ENCODE measurements around the gene STOML1. TPM values are rescaled to one million over a fixed set of nuclear protein-coding genes. Genes with fewer than 3 reads are reported as not detected.

STOML1 gene
- total RNA-seq, 1 experiment from 2014 or later = 53.1 TPM

- Histone ChIP-seq H3K9me3 (no peaks in the 10 kb centered on the region), H3K4me3 (no peak overlapping the region), H3K36me3 (peaks cover 79% of the 10 kb centered on the region), H3K27me3 (no peaks in the 10 kb centered on the region)
- DNase-seq = no peak
Measured at GRCh38 chr15:74025436-74025835, 33.3 kb upstream of the STOML1 start.

GRCh38 chr15:74024687-74025086 is 32.6 kb upstream of the STOML1 start:
- H3K9me3 ChIP-seq = no peaks in the 10 kb centered on the region
- DNase-seq = no peak
- no peaks in the 10 kb centered on the region for H3K27me3 ChIP-seq
- H3K36me3 ChIP-seq = peaks cover 78% of the 10 kb centered on the region
- no peak overlapping the region for H3K4me3 ChIP-seq

- Histone ChIP-seq H3K27me3 (no peaks in the 10 kb centered on the region), H3K9me3 (no peaks in the 10 kb centered on the region), H3K36me3 (peaks cover 74% of the 10 kb centered on the region), H3K4me3 (no peak overlapping the region)
- no peak for DNase-seq
Measured at GRCh38 chr15:74022706-74023470, 30.8 kb upstream of the STOML1 start.

- H3K36me3 ChIP-seq = peaks cover 47% of the 10 kb centered on the region
- no peaks in the 10 kb centered on the region for H3K9me3 ChIP-seq
- no peaks in the 10 kb centered on the region for H3K27me3 ChIP-seq
- DNase-seq = no peak
- no peak overlapping the region for H3K4me3 ChIP-seq
Measured at GRCh38 chr15:74019734-74020133, 27.6 kb upstream of the STOML1 start.

DNA sequence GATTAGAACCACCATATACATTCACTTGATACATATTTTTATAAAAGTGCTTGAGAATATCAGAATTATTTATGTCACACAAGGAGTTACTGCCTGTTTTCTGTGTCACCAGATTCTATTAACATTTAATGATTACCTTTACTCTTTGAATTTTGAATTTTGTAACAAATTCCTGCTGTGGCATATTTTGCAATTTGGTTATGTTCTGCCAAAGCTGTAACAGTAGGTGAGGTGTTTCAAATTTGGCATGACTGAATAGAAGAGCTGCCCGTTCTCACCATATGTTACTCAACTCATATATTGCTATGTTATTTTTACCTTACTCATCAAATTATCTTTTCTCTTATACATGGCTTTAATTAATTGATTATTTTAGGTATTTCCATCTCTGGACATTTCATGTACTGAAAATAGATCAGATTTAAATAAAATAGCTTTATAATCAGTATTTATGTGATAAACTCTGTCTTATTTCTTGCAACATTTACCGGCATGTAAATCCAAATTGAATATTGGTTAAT is 21.3 kb upstream of the STOML1 start:
- Histone ChIP-seq H3K36me3 (peaks cover 50% of the 10 kb centered on the region), H3K27me3 (no peaks in the 10 kb centered on the region), H3K4me3 (no peak overlapping the region), H3K9me3 (peaks cover 7% of the 10 kb centered on the region)
- DNase-seq = no peak

DNA sequence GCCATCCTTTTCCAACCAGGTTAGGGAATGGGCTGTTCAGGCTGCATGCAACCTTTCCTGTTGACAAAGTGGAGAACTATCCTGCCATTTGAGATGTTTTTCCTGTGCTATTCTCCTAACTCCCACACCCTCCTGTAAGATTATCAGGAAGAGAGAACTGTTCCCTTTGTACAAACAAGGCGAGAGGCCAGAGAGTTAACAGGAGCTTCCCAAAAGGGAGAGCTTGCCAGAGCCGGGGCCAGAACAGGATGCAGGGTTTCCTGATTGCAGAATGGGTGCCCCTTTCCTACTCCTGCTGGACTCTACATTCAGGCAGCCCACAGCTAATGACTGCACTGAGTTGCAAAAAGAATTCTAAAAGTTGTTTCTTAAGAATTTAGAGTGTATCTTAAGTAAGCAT is 19.5 kb upstream of the STOML1 start:
- Histone ChIP-seq H3K36me3 (peaks cover 60% of the 10 kb centered on the region), H3K9me3 (peaks cover 7% of the 10 kb centered on the region), H3K4me3 (no peak overlapping the region), H3K27me3 (no peaks in the 10 kb centered on the region)
- peak; percentile 59 for DNase-seq

GRCh38 chr15:74010929-74011540 is 18.9 kb upstream of the STOML1 start:
- Histone ChIP-seq H3K4me3 (no peak overlapping the region), H3K36me3 (peaks cover 66% of the 10 kb centered on the region), H3K9me3 (peaks cover 7% of the 10 kb centered on the region), H3K27me3 (no peaks in the 10 kb centered on the region)
- no peak for DNase-seq

- H3K27me3 ChIP-seq = no peaks in the 10 kb centered on the region
- DNase-seq = no peak
- peaks cover 76% of the 10 kb centered on the region for H3K36me3 ChIP-seq
- H3K9me3 ChIP-seq = peaks cover 7% of the 10 kb centered on the region
- no peak overlapping the region for H3K4me3 ChIP-seq
Measured at GRCh38 chr15:74008901-74009300, 16.8 kb upstream of the STOML1 start.

GRCh38 chr15:74007820-74008371 is 15.8 kb upstream of the STOML1 start:
- H3K9me3 ChIP-seq = peaks cover 11% of the 10 kb centered on the region
- no peaks in the 10 kb centered on the region for H3K27me3 ChIP-seq
- H3K36me3 ChIP-seq = peaks cover 85% of the 10 kb centered on the region
- H3K4me3 ChIP-seq = no peak overlapping the region
- no peak for DNase-seq

GRCh38 chr15:74006774-74007639 is 14.9 kb upstream of the STOML1 start:
- peaks cover 5% of the 10 kb centered on the region for H3K9me3 ChIP-seq
- H3K4me3 ChIP-seq = no peak overlapping the region
- no peak for DNase-seq
- H3K36me3 ChIP-seq = peaks cover 84% of the 10 kb centered on the region
- no peaks in the 10 kb centered on the region for H3K27me3 ChIP-seq

- Histone ChIP-seq H3K36me3 (peaks cover 63% of the 10 kb centered on the region), H3K27me3 (no peaks in the 10 kb centered on the region), H3K9me3 (no peaks in the 10 kb centered on the region), H3K4me3 (no peak overlapping the region)
- no peak for DNase-seq
Measured at GRCh38 chr15:73997986-73998385, 5.9 kb upstream of the STOML1 start.

DNA sequence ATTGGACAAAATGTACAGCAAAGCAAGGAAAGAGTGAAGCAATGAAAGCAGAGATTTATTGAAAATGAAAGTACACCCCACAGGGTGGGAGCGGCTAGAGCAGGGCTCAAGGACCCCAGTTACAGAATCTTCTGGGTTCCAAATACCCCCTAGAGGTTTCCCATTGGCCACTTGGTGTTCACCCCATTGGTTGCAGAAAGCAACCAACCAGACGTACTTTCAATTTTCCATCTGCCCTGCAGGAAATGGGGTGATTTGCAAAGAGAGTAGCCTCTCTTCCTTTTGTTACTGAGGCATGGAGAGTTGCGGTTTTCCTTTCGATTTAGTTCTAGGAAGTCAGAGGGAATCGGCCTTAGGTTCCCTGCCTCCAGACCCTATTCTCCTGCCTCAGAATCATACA is 4.8 kb upstream of the STOML1 start:
- Histone ChIP-seq H3K4me3 (peak overlapping the region; percentile 66), H3K9me3 (no peaks in the 10 kb centered on the region), H3K36me3 (peaks cover 54% of the 10 kb centered on the region), H3K27me3 (no peaks in the 10 kb centered on the region)
- DNase-seq = peak; percentile 30

DNA sequence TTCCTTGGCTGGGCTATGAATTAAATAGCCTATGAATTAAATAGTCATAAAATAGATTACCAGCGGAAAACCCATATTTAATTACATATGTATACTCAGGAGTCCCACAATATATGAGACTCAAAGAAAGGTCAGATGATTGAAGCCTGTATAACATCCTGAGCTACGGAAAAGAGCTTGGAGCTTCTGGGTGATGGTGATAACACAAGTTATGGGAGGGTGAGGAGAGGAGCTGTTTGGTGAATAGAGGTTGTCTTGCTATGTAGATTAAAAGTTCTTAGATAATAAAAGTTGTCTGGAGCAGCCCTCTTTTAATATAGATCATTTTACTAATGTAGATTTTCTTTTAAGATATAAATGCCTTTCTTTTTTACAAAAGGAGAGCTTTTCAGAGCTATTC is 4.2 kb upstream of the STOML1 start:
- Histone ChIP-seq H3K9me3 (no peaks in the 10 kb centered on the region), H3K36me3 (peaks cover 48% of the 10 kb centered on the region), H3K4me3 (peak overlapping the region; percentile 66), H3K27me3 (no peaks in the 10 kb centered on the region)
- no peak for DNase-seq

DNA sequence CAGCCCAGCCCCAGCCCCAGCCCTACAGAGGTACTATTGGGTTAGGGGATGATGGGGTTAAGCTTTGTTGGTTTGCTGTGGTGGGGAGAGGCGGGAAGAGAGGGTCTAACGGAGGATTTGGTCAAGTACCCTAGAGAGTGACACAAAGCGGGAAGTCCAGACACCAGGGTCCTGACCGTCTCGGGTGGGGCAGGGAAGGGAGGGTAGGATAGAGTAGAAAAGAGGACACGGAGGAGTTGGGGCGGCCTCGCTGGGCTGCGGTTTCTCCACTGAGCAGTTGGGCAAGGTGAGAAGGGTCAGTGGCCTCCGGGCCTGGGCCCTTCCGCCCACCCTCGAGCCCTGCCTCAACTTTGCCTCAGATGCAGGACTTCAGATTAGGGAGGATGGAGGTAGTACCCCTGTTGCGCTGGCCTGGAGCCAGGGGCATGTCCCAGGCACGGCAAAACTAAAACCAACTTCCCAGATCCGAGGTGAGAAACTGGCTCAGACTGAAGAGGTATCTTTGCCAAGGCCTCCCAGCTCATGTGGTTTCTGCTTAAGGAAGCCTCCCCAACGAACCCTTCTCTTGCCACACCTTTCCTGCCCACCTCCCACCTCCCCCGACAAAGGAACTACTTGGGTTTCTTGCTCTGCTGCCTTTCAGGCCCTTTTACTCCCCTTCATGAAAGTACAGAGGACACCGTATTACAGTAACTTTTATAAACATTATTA is 3.0 kb upstream of the STOML1 start:
- no peaks in the 10 kb centered on the region for H3K9me3 ChIP-seq
- H3K4me3 ChIP-seq = peak overlapping the region; percentile 66
- no peaks in the 10 kb centered on the region for H3K27me3 ChIP-seq
- peak; percentile 47 for DNase-seq
- peaks cover 41% of the 10 kb centered on the region for H3K36me3 ChIP-seq

- Histone ChIP-seq H3K36me3 (peaks cover 41% of the 10 kb centered on the region), H3K27me3 (no peaks in the 10 kb centered on the region), H3K9me3 (no peaks in the 10 kb centered on the region), H3K4me3 (peak within 1 kb of the TSS; percentile 66)
- peak; percentile 99 for DNase-seq
Measured at GRCh38 chr15:73994413-73994883, 2.4 kb upstream of the STOML1 start, which contains the start of gene PML. TSS of gene PML (plus strand) at chr15:73994716. CDS start at chr15:73994813, 97 bp downstream.

All from MG63 (cell line).